ENCODE measurements around the gene SPDYE2B.
"Not testable (repeated sequence)": the region's sequence is repeated elsewhere in the genome, so short reads cannot be mapped to it uniquely, and the experiment has no call there.

The SPDYE2B gene

GRCh38 chr7:102696009-102696408 lies 45.9 kb downstream of the SPDYE2B start:
- not testable (repeated sequence) for H3K36me3 Mint-ChIP-seq (ENCODE audit: insufficient read depth); H3K9me3 Mint-ChIP-seq; H3K27ac Mint-ChIP-seq (ENCODE audit: low read depth); ATAC-seq (replicated peaks; ENCODE audit: extremely low read depth, poor library complexity, severe bottlenecking); H3K4me1 Mint-ChIP-seq; DNase-seq (ENCODE audit: low spot score in 2 of 2); H3K4me3 Mint-ChIP-seq
- peaks cover 19% of the 10 kb centered on the region for H3K27me3 Mint-ChIP-seq

GRCh38 chr7:102697642-102698512 lies 47.8 kb downstream of the SPDYE2B start:
- not testable (repeated sequence) for H3K9me3 Mint-ChIP-seq; H3K4me1 Mint-ChIP-seq; H3K27ac Mint-ChIP-seq (ENCODE audit: low read depth); H3K4me3 Mint-ChIP-seq; DNase-seq (ENCODE audit: low spot score in 2 of 2); H3K36me3 Mint-ChIP-seq (ENCODE audit: insufficient read depth); ATAC-seq (replicated peaks; ENCODE audit: extremely low read depth, poor library complexity, severe bottlenecking)
- peaks cover 19% of the 10 kb centered on the region for H3K27me3 Mint-ChIP-seq

- not testable (repeated sequence) for H3K27ac Mint-ChIP-seq (ENCODE audit: low read depth); H3K4me1 Mint-ChIP-seq; H3K4me3 Mint-ChIP-seq; ATAC-seq (replicated peaks; ENCODE audit: extremely low read depth, poor library complexity, severe bottlenecking); H3K9me3 Mint-ChIP-seq; H3K36me3 Mint-ChIP-seq (ENCODE audit: insufficient read depth); DNase-seq (ENCODE audit: low spot score in 2 of 2)
- H3K27me3 Mint-ChIP-seq, result peaks cover 19% of the 10 kb centered on the region
Measured at GRCh38 chr7:102698962-102699750, 49.0 kb downstream of the SPDYE2B start.

Measured in central memory CD8-positive, alpha-beta T cell (primary cell).